ENCODE results near the gene DPP6. TPM values are rescaled to one million over a fixed set of nuclear protein-coding genes. Genes with fewer than 3 reads are reported as not detected.

The DPP6 gene
- total RNA-seq, 3 donors from 2014 or later (not counting 1 experiment from before 2014, with no cell fraction given) = not detected

DNA sequence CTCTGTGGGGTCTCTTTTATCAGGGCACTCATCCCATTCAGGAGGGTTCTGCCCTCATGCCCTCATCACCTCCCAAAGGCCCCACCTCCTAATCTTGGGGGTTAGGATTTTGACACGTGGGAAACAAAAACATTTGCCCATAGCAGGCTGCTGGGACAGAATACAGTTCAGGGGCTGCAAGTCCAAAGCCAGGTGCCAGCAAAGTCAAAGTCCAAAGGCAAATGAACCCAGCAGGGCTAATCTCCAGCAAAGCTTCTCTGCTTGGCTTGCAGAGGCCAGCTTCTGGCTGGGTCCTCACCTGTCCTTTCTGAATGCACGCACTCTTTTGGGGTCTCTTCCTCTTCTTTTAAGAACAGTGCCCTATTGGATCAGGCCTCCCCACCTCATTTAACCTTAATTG lies 359.9 kb downstream of the DPP6 start:
- 68% methylated on average over 2 of the region's 2 CpGs for WGBS (ENCODE audit: insufficient coverage)
- Histone ChIP-seq H3K4me3 (ENCODE audit: low read length) (no peak overlapping the region), H3K36me3 (ENCODE audit: control insufficient read depth, insufficient read depth, low read length) (no peaks in the 10 kb centered on the region), H3K4me1 (ENCODE audit: control insufficient read depth, insufficient read depth, low read length) (no peaks in the 10 kb centered on the region), H3K9me3 (ENCODE audit: control insufficient read depth, insufficient read depth, low read length) (no peaks in the 10 kb centered on the region), H3K27ac (ENCODE audit: low read length) (no peak overlapping the region), H3K27me3 (ENCODE audit: control insufficient read depth, insufficient read depth, low read length) (no peaks in the 10 kb centered on the region)
- Mint-ChIP-seq H3K36me3 (no peaks in the 10 kb centered on the region), H3K4me3 (no peak overlapping the region), H3K9me3 (peaks cover 5 to 14% of the 10 kb centered on the region in 2 donors), H3K27me3 (ENCODE audit: low read depth in 2 of 2) (no peaks in the 10 kb centered on the region), H3K4me1 (no peaks in the 10 kb centered on the region), H3K27ac (no peak overlapping the region)
- intact Hi-C loops (cut with micrococcal nuclease) = no loop called here
- TF ChIP-seq, protein P1, sequence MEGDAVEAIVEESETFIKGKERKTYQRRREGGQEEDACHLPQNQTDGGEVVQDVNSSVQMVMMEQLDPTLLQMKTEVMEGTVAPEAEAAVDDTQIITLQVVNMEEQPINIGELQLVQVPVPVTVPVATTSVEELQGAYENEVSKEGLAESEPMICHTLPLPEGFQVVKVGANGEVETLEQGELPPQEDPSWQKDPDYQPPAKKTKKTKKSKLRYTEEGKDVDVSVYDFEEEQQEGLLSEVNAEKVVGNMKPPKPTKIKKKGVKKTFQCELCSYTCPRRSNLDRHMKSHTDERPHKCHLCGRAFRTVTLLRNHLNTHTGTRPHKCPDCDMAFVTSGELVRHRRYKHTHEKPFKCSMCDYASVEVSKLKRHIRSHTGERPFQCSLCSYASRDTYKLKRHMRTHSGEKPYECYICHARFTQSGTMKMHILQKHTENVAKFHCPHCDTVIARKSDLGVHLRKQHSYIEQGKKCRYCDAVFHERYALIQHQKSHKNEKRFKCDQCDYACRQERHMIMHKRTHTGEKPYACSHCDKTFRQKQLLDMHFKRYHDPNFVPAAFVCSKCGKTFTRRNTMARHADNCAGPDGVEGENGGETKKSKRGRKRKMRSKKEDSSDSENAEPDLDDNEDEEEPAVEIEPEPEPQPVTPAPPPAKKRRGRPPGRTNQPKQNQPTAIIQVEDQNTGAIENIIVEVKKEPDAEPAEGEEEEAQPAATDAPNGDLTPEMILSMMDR (IDR thresholded peaks at IDR 0.05) = no peak
- no peak for DNase-seq
- no peak for ATAC-seq

DNA sequence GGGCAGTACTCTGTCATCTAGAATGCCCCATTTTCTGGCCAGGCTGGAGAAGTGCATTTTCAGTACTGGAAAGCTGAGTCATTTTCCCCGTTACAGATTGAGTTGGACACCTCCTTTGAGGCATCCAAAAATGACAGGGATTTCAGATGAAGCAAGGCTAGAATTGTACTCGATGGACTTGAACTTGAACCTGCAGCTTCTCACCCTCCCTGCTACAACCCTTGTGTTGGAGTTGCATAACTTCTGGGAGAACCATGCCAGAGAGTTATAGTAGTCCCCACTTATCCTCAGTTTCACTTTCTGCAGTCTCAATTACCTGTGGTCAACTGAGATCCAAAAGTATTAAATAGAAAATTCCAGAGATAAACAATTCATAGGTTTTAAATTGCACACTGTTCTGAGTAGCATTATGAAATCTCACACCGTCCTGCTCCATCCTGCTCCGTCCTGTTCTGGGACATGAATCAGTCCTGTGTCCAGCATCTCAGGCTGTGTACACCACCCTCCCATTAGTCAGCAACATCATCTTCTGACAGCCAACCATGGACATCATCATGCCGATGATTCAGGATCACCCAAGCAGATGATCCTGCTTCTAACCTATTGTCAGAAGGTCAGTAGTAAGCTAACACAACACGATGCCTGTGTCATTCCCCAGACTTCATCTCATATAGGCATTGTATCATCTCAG lies 363.7 kb downstream of the DPP6 start:
- 80% methylated on average over 6 of the region's 6 CpGs for WGBS (ENCODE audit: insufficient coverage)
- peaks cover 19 to 20% of the 10 kb centered on the region in 2 donors for H3K9me3 Mint-ChIP-seq
- H3K4me1 ChIP-seq (ENCODE audit: control insufficient read depth, insufficient read depth, low read length) = no peaks in the 10 kb centered on the region
- H3K4me3 ChIP-seq (ENCODE audit: low read length) = no peak overlapping the region
- no peaks in the 10 kb centered on the region for H3K4me1 Mint-ChIP-seq
- H3K4me3 Mint-ChIP-seq = no peak overlapping the region
- ATAC-seq (no peak), DNase-seq (no peak)
- intact Hi-C loops (cut with micrococcal nuclease) = no loop called here
- no peak overlapping the region for H3K27ac ChIP-seq (ENCODE audit: low read length)
- no peaks in the 10 kb centered on the region for H3K9me3 ChIP-seq (ENCODE audit: control insufficient read depth, insufficient read depth, low read length)
- H3K27me3 Mint-ChIP-seq (ENCODE audit: low read depth in 2 of 2) = no peaks in the 10 kb centered on the region
- TF ChIP-seq, protein P1 (IDR thresholded peaks at IDR 0.05) = no peak
- no peaks in the 10 kb centered on the region for H3K36me3 ChIP-seq (ENCODE audit: control insufficient read depth, insufficient read depth, low read length)
- H3K36me3 Mint-ChIP-seq = no peaks in the 10 kb centered on the region
- H3K27me3 ChIP-seq (ENCODE audit: control insufficient read depth, insufficient read depth, low read length) = no peaks in the 10 kb centered on the region
- H3K27ac Mint-ChIP-seq = no peak overlapping the region

DNA sequence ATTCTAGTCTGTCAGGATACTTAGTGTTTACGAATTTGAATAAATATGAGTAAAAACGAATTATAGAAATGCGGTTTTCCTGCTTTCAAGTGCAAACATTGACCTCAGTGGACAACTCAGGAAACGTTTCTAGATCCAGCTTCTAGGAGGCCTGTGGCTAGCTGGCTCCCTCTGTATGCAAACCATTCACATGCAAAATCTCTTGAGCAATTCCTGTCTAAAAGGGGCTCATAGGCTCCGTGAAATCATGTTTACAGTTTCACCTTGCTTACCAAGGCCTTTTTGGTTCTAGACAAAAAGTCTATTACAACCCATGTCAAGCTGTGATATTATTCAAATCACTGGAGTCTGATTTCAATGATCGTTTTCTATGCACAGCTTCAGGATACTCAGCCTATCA lies 364.5 kb downstream of the DPP6 start:
- H3K27ac Mint-ChIP-seq = no peak overlapping the region
- peaks cover 22% of the 10 kb centered on the region in 2 donors for H3K9me3 Mint-ChIP-seq
- H3K36me3 ChIP-seq (ENCODE audit: control insufficient read depth, insufficient read depth, low read length) = no peaks in the 10 kb centered on the region
- H3K4me3 ChIP-seq (ENCODE audit: low read length) = no peak overlapping the region
- WGBS (ENCODE audit: insufficient coverage) = 57% methylated on average over 5 of the region's 6 CpGs
- H3K27me3 ChIP-seq (ENCODE audit: control insufficient read depth, insufficient read depth, low read length) = no peaks in the 10 kb centered on the region
- ATAC-seq = no peak
- no peaks in the 10 kb centered on the region for H3K27me3 Mint-ChIP-seq (ENCODE audit: low read depth in 2 of 2)
- no peaks in the 10 kb centered on the region for H3K4me1 ChIP-seq (ENCODE audit: control insufficient read depth, insufficient read depth, low read length)
- no peaks in the 10 kb centered on the region for H3K4me1 Mint-ChIP-seq
- TF ChIP-seq, protein P1 (IDR thresholded peaks at IDR 0.05) = no peak
- H3K27ac ChIP-seq (ENCODE audit: low read length) = no peak overlapping the region
- H3K9me3 ChIP-seq (ENCODE audit: control insufficient read depth, insufficient read depth, low read length) = no peaks in the 10 kb centered on the region
- H3K36me3 Mint-ChIP-seq = no peaks in the 10 kb centered on the region
- no peak for DNase-seq
- no peak overlapping the region for H3K4me3 Mint-ChIP-seq
- intact Hi-C loops (cut with micrococcal nuclease) = no loop called here

DNA sequence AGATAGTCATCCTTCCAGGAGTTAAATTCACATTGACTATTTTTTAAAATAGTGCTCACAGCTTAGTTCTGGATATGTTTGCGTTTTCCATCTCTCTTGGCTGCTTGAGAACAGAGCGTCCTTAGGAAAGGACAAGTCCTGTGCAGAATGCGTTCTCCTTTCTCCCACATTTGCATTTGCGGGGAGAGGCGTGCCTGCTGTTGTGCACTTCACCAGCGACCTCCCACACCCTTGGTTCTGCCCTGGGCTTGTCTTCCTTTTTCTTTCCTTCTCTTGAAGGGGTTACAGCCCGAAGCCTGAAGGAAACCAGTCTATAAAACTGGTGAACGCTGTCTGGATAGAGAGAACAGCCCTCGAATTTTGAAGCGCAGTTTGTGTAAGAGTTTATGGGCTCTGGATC lies 367.1 kb downstream of the DPP6 start:
- ATAC-seq (no peak), DNase-seq (no peak)
- Histone ChIP-seq H3K27ac (ENCODE audit: low read length) (no peak overlapping the region), H3K27me3 (ENCODE audit: control insufficient read depth, insufficient read depth, low read length) (no peaks in the 10 kb centered on the region), H3K4me3 (ENCODE audit: low read length) (no peak overlapping the region), H3K36me3 (ENCODE audit: control insufficient read depth, insufficient read depth, low read length) (no peaks in the 10 kb centered on the region), H3K9me3 (ENCODE audit: control insufficient read depth, insufficient read depth, low read length) (no peaks in the 10 kb centered on the region), H3K4me1 (ENCODE audit: control insufficient read depth, insufficient read depth, low read length) (no peaks in the 10 kb centered on the region)
- Mint-ChIP-seq H3K36me3 (no peaks in the 10 kb centered on the region), H3K9me3 (peaks cover 28% of the 10 kb centered on the region in 2 donors), H3K4me1 (no peaks in the 10 kb centered on the region), H3K4me3 (no peak overlapping the region), H3K27ac (no peak overlapping the region), H3K27me3 (ENCODE audit: low read depth in 2 of 2) (no peaks in the 10 kb centered on the region)
- 78% methylated on average over 9 of the region's 10 CpGs for WGBS (ENCODE audit: insufficient coverage)
- TF ChIP-seq, protein P1 (IDR thresholded peaks at IDR 0.05) = no peak
- intact Hi-C loops (cut with micrococcal nuclease) = no loop called here

All from natural killer cell (primary cell).